BLaER1 treated with 17β-estradiol and CSF1 and Interleukin-3, amounts not matched to agents 10 nM and 100 nM (cell line): ENCODE results near the gene CTTN.
A peak's percentile ranks its signal among the peaks of the same experiment; 100 is the strongest.

Experiments used
- H3K27ac ChIP-seq, 11 experiments: shearing (Covaris generic); formaldehyde crosslinking; 2 replicates each; pipeline ENCODE4 v1.8.1; 2022
- H3K27me3 ChIP-seq, 11 experiments: shearing (Covaris generic); formaldehyde crosslinking; 2 replicates each; pipeline ENCODE4 v1.8.1; 2022
- H3K36me3 ChIP-seq, 11 experiments: shearing (Covaris generic); formaldehyde crosslinking; 2 replicates each; pipeline ENCODE4 v1.8.1; 2022
- H3K4me1 ChIP-seq, 10 experiments: shearing (Covaris generic); formaldehyde crosslinking; 2 replicates each; pipeline ENCODE4 v1.8.1; 2022
- H3K4me2 ChIP-seq, 11 experiments: shearing (Covaris generic); formaldehyde crosslinking; 2 replicates each; pipeline ENCODE4 v1.8.1; 2022
- H3K4me3 ChIP-seq, 10 experiments: shearing (Covaris generic); formaldehyde crosslinking; 2 replicates each; pipeline ENCODE4 v1.8.1; 2022
- H3K9ac ChIP-seq, 11 experiments: shearing (Covaris generic); formaldehyde crosslinking; 2 replicates each; pipeline ENCODE4 v1.8.1; 2022
- H3K9me3 ChIP-seq, 11 experiments: shearing (Covaris generic); formaldehyde crosslinking; replicated peaks in 1 of 11; 2 replicates each; pipeline ENCODE4 v1.8.1; 2022
- H4K20me1 ChIP-seq, 11 experiments: shearing (Covaris generic); formaldehyde crosslinking; 2 replicates each; pipeline ENCODE4 v1.8.1; 2022
- Cebpa-rat ChIP-seq, 11 experiments: shearing (Covaris generic); IDR thresholded peaks; 2 replicates each; pipeline ENCODE4 v1.8.1; 2022

The CTTN gene

DNA sequence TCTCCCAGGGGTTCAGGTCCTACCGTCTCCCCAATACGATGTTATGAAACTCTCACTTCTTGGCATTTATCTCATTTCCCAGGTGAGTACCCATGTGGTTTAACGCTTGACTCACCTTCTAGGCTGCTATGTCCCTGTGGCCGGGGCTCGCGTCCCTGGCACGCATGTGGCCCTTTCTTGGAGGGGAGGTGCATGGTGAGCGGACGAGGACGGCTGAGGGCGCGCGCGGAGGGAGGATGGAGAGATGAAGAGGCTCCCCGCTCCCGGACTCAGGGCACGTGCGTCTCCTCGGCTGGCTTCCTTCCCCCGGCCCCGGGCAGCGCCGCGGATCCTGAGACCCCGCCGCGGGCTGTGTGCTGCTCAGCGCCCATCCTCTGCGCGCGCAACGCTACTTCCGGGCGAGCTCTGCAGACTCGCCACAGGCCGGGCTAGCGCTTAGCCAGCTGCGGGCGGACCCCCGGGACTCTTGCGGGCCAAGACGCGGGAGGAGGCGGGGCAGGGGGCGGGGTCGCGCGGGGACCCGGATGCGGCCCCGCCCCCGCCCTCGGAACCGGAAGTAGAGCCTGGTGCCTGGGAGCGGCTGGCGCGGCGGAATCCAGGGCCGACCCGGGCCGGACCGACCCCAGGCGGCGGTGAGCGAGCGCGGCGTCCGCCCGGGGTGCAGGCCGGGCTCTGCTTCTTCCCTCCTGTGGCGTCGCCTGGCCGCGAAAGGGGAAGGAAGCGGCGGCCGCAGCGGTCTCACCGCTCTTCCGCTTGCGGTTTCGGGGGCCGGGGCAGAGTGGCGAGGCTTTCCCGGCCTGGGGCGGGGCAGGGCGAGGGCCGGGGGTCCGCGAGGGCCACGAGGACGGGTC lies at the start of gene CTTN:
Gene CTTN (plus strand): TSS at position 547 of the 851 bp plus-strand sequence. CDS start 8,769 bp downstream, outside the sequence.
- TF ChIP-seq Cebpa-rat (IDR thresholded peaks at IDR 0.05) = no peak
- Histone ChIP-seq H3K36me3 (no peaks in the 10 kb centered on the region), H3K27ac (peak within 1 kb of the TSS in 7 of 11 experiments; percentile 14 to 51 (median 43); a peak in 12 of 22 replicates), H3K27me3 (peaks cover 60 to 99% (median 74%) of the 10 kb centered on the region in 11 experiments), H3K9ac (peak within 1 kb of the TSS in 10 of 11 experiments; percentile 26 to 57 (median 48); a peak in 16 of 22 replicates), H3K4me1 (peaks cover 31 to 40% (median 35%) of the 10 kb centered on the region in 10 experiments), H3K4me3 (peak within 1 kb of the TSS; percentile 48 to 68 (median 55)), H3K9me3 (no peaks in the 10 kb centered on the region), H3K4me2 (peak within 1 kb of the TSS; percentile 81 to 99 (median 96)), H4K20me1 (peaks cover 13 to 93% (median 38%) of the 10 kb centered on the region in 11 experiments; a peak in 19 of 22 replicates)

DNA sequence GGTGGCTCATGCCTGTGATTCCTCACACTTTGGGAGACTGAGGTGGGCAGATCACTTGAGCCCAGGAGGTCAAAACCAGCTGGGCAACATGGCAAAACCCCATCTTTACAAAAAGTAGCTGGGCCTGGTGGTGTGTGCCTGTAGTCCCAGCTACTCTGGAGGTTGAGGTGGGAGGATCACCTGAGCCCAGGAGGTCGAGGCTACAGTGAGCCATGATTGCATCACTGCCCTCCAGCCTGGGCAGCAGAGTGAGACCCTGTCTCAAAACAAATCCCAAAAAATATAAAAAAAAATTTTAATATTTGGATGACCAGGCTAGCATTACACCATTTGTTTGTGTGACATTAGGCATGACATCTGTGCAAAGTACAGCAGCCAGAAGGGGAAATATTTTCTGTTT lies 49.7 kb upstream of the CTTN start:
- Histone ChIP-seq H3K4me3 (no peak overlapping the region), H3K27me3 (no peaks in the 10 kb centered on the region), H3K9me3 (no peaks in the 10 kb centered on the region), H3K36me3 (peaks cover 80 to 96% (median 86%) of the 10 kb centered on the region in 11 experiments), H3K27ac (no peak overlapping the region), H4K20me1 (peaks cover 0 to 53% (median 13%) of the 10 kb centered on the region in 11 experiments; a peak in 15 of 22 replicates), H3K4me2 (no peak overlapping the region), H3K4me1 (no peaks in the 10 kb centered on the region), H3K9ac (no peak overlapping the region)
- no peak for TF ChIP-seq Cebpa-rat (IDR thresholded peaks at IDR 0.05)

DNA sequence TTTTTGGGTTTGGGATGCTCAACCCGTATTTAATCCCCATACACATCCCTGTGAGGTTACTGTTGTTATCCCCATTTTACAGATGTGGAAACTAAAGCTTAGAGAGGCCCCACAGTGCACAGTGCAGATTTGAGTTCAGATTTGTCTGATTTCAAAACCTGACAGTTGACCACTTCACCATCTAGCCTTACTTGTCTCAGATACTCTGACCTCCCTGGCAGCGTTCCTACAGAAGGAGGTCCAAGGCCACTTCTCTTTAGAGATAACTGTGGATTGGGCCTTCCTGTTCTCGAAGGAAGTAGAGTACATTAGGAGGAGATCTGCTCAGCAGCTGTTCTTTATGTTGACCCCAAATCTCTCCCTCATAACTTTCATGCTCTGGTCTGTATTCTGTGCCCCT lies 46.7 kb upstream of the CTTN start:
- Histone ChIP-seq H3K27ac (no peak overlapping the region), H3K9ac (no peak overlapping the region), H3K4me1 (no peaks in the 10 kb centered on the region), H3K27me3 (no peaks in the 10 kb centered on the region), H4K20me1 (peaks cover 0 to 59% (median 24%) of the 10 kb centered on the region in 11 experiments; a peak in 16 of 22 replicates), H3K36me3 (peaks cover 85 to 99% (median 91%) of the 10 kb centered on the region in 11 experiments), H3K9me3 (no peaks in the 10 kb centered on the region), H3K4me2 (no peak overlapping the region), H3K4me3 (no peak overlapping the region)
- no peak for TF ChIP-seq Cebpa-rat (IDR thresholded peaks at IDR 0.05)

DNA sequence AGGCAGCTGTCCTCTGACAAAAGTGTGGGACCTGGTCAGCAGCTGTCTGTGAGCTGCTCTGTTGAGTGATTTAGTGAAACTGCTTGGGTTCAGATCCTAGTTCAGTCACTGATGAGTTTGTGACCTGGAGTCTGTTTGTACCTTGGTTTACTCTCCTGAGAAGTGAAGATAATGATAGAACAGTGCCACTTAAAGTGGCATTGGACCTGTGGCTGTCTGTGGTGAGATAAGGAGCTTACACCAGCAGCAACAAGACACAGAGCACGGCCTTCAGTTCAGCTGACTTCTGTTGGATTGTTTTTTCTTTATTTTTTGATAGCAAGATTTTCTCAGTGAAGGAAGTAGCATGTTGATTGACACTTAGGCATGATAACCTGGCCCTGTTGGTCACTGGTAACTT lies 46.2 kb upstream of the CTTN start:
- Histone ChIP-seq H3K27ac (no peak overlapping the region), H3K9me3 (no peaks in the 10 kb centered on the region), H3K9ac (no peak overlapping the region), H3K27me3 (no peaks in the 10 kb centered on the region), H3K4me3 (no peak overlapping the region), H3K36me3 (peaks cover 85 to 99% (median 91%) of the 10 kb centered on the region in 11 experiments), H3K4me2 (no peak overlapping the region), H4K20me1 (peaks cover 0 to 64% (median 24%) of the 10 kb centered on the region in 11 experiments; a peak in 16 of 22 replicates), H3K4me1 (peaks cover 0 to 2% (median 0%) of the 10 kb centered on the region in 10 experiments; a peak in 3 of 20 replicates)
- no peak for TF ChIP-seq Cebpa-rat (IDR thresholded peaks at IDR 0.05)

DNA sequence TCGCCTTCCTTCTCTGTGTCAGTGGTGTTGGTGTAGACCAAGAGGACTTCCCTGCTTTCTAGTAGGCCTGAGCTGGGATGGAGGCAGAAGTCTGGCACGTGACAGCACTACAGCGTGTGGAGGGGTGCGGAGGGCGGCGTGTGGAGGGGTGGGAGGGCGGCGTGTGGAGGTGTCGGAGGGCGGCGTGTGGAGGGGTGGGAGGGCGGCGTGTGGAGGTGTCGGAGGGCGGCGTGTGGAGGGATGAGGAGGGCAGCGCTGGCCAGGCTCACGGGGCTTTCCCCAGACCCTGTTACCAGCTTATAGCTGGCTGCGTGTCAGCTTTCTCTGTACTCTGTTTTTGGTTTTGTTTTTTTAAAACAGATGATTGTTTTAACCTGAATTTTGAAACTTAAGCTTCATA lies 45.7 kb upstream of the CTTN start:
- H3K27me3 ChIP-seq = no peaks in the 10 kb centered on the region
- H3K36me3 ChIP-seq = peaks cover 85 to 99% (median 91%) of the 10 kb centered on the region in 11 experiments
- H3K4me1 ChIP-seq = peaks cover 0 to 7% (median 0%) of the 10 kb centered on the region in 10 experiments; a peak in 4 of 20 replicates
- no peak overlapping the region for H3K27ac ChIP-seq
- no peak overlapping the region for H3K9ac ChIP-seq
- peaks cover 0 to 69% (median 24%) of the 10 kb centered on the region in 11 experiments; a peak in 16 of 22 replicates for H4K20me1 ChIP-seq
- H3K4me2 ChIP-seq = no peak overlapping the region
- no peak overlapping the region for H3K4me3 ChIP-seq
- no peak for TF ChIP-seq Cebpa-rat (IDR thresholded peaks at IDR 0.05)
- H3K9me3 ChIP-seq = no peaks in the 10 kb centered on the region

DNA sequence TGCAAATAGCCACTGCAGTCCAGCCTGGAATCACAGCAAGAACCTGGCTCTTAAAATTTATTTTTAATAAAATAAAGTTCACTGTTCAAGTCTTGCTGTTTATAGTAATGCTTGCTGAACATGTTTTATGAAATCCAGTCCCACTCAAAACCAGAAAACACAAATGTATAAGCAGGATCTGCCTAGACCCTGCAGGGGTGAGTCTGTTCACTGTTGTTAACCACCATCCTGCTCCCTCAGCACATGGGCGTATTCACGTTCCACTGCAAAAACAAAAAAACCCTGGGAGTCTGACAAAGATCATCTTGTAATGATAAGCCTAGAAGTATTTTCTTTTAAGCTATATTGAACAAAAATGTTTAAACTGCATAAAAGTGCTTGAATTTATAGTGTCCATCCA lies 45.0 kb upstream of the CTTN start:
- no peak for TF ChIP-seq Cebpa-rat (IDR thresholded peaks at IDR 0.05)
- H3K9ac ChIP-seq = no peak overlapping the region
- H3K36me3 ChIP-seq = peaks cover 79 to 98% (median 91%) of the 10 kb centered on the region in 11 experiments

DNA sequence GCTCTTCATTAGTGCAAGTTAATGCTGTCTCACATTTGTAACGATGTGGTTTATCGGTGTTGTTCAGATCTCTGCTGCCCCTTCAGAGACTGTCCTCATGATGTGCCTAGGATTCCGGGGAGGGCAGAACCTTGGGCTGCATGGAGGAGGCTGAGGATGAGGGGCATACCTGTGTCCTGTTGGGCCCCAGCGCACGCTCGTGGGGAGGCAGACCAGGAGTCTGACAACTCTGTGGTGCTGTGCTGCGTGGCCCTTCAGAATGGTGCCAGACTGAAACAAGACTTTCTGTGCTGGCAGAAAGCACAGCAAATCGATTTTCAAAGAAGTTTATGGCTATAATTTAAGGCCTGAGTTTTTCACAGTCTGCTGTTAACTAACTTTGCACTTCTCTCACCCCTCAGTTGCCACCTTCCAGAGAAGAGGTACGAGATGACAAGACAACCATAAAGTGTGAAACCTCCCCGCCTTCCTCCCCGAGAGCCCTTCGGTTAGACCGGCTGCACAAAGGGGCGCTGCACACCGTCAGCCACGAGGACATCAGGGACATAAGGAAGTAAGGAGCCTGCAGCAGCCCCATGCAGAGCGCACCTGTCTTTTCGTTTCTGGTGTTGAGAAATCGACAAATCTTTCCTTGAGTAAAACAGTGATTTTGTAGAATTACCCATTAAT lies 44.3 kb upstream of the CTTN start:
- no peak overlapping the region for H3K4me2 ChIP-seq
- H3K4me3 ChIP-seq = no peak overlapping the region
- no peaks in the 10 kb centered on the region for H3K9me3 ChIP-seq
- no peak overlapping the region for H3K9ac ChIP-seq
- no peak overlapping the region for H3K27ac ChIP-seq
- H4K20me1 ChIP-seq = peaks cover 5 to 77% (median 38%) of the 10 kb centered on the region in 11 experiments; a peak in 17 of 22 replicates
- peaks cover 72 to 94% (median 91%) of the 10 kb centered on the region in 11 experiments for H3K36me3 ChIP-seq
- TF ChIP-seq Cebpa-rat (IDR thresholded peaks at IDR 0.05) = no peak
- H3K4me1 ChIP-seq = peaks cover 0 to 22% (median 0%) of the 10 kb centered on the region in 10 experiments; a peak in 6 of 20 replicates
- H3K27me3 ChIP-seq = no peaks in the 10 kb centered on the region

More for the DNA sequence above, 45.0 kb upstream of the CTTN start:
- Histone ChIP-seq H3K4me3 (no peak overlapping the region), H3K9me3 (no peaks in the 10 kb centered on the region), H3K4me2 (no peak overlapping the region), H3K27ac (no peak overlapping the region), H3K27me3 (no peaks in the 10 kb centered on the region), H4K20me1 (peaks cover 0 to 75% (median 32%) of the 10 kb centered on the region in 11 experiments; a peak in 16 of 22 replicates), H3K4me1 (peaks cover 0 to 15% (median 0%) of the 10 kb centered on the region in 10 experiments; a peak in 5 of 20 replicates)

DNA sequence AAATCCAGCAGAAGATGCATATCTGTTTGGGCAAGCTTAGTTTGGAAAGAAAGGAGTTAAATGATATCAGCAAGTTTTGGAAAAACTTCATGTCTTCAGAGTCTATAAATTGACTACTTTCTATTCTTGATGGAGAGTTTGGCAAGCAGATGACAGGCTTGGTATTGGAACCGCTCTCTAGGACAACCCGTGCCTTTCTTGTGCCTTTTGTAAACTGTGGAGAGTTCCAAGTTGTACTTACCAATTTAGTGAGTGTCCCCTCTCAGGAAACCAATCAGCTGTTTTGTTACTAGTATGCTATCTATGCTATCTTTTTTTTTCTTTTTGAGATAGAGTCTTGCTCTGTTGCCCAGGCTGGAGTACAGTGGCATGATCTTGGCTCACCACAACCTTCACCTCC lies 43.7 kb upstream of the CTTN start:
- Histone ChIP-seq H3K4me3 (no peak overlapping the region), H3K4me1 (peaks cover 0 to 28% (median 0%) of the 10 kb centered on the region in 10 experiments; a peak in 9 of 20 replicates), H3K4me2 (no peak overlapping the region), H4K20me1 (peaks cover 11 to 80% (median 43%) of the 10 kb centered on the region in 11 experiments; a peak in 20 of 22 replicates), H3K27me3 (no peaks in the 10 kb centered on the region), H3K9ac (no peak overlapping the region), H3K9me3 (no peaks in the 10 kb centered on the region), H3K27ac (no peak overlapping the region), H3K36me3 (peaks cover 67 to 94% (median 91%) of the 10 kb centered on the region in 11 experiments)
- no peak for TF ChIP-seq Cebpa-rat (IDR thresholded peaks at IDR 0.05)
